Tibial nerve (tissue), 4 donors: ENCODE results near the gene LSM12. TPM values are rescaled to one million over a fixed set of nuclear protein-coding genes. Genes with fewer than 3 reads are reported as not detected.

Experiments
- DNase-seq, 2 donors: peaks; one replicate each; pipeline ENCODE4 v3.0.0-alpha.2; 2019; ENCODE audit warnings: low spot score in 2 of 2
- H3K27ac ChIP-seq, 4 donors: fragments of 200-600 bp; sonication (generic) in 3 of 4; one replicate each; pipeline ENCODE4 v1.5.1; 2017 to 2019; ENCODE audit warnings: mild to moderate bottlenecking in 1 of 4
- H3K27me3 ChIP-seq, 2 donors: fragments of 200-600 bp; sonication (generic) in 1 of 2; one replicate each; pipeline versions ENCODE4 v1.5.1 to v1.6.0; 2017 to 2019
- H3K36me3 ChIP-seq, 3 donors: fragments of 200-600 bp; sonication (generic); one replicate each; pipeline ENCODE4 v1.5.1; 2018 to 2019
- H3K4me1 ChIP-seq, 4 donors: fragments of 200-600 bp; sonication (generic) in 3 of 4; one replicate each; pipeline ENCODE4 v1.5.1; 2017 to 2019
- H3K4me3 ChIP-seq, 4 donors: fragments of 200-600 bp; sonication (generic) in 3 of 4; one replicate each; pipeline ENCODE4 v1.5.1; 2017 to 2019; ENCODE audit warnings: mild to moderate bottlenecking in 1 of 4, moderate library complexity in 1 of 4
- H3K9me3 ChIP-seq, 4 donors: fragments of 200-600 bp; sonication (generic) in 3 of 4; one replicate each; pipeline ENCODE4 v1.5.1; 2017 to 2019
- CTCF ChIP-seq, 5 experiments: fragments of 200-600 bp in 3 of 5; fragments of 450-650 bp in 2 of 5; sonication (generic) in 3 of 5; IDR thresholded peaks; one replicate each; pipeline ENCODE4 v1.5.1; 2016 to 2019; ENCODE audit warnings: antibody characterized with exemption in 5 of 5, mild to moderate bottlenecking in 3 of 5, moderate library complexity in 2 of 5
- EP300 ChIP-seq, 2 donors: sonication (generic); formaldehyde crosslinking; IDR thresholded peaks; one replicate each; pipeline ENCODE4 v1.6.1; 2017; ENCODE audit warnings: antibody characterized with exemption in 2 of 2, mild to moderate bottlenecking in 1 of 2
- POLR2A ChIP-seq, 2 donors: fragments of 450-650 bp; IDR thresholded peaks; one replicate each; pipeline ENCODE4 v1.6.1; 2017; ENCODE audit warnings: antibody characterized with exemption in 2 of 2, mild to moderate bottlenecking in 2 of 2, moderate library complexity in 2 of 2
- WGBS, 2 donors: methylation state at CpG; one replicate each; pipeline ENCODE4 v1.1.5; 2018; 5-methylcytosine and 5-hydroxymethylcytosine counted together
- total RNA-seq, 4 donors: library from RNA; depleted of rRNA; stranded (reverse); fragments of >200 nt; gene quantifications; one replicate each; pipeline ENCODE4 v1.1.0, GENCODE V29; 2016

The LSM12 gene
- total RNA-seq, 4 donors from 2014 or later, result 18.2 to 37.2 (median 23.9) TPM

DNA sequence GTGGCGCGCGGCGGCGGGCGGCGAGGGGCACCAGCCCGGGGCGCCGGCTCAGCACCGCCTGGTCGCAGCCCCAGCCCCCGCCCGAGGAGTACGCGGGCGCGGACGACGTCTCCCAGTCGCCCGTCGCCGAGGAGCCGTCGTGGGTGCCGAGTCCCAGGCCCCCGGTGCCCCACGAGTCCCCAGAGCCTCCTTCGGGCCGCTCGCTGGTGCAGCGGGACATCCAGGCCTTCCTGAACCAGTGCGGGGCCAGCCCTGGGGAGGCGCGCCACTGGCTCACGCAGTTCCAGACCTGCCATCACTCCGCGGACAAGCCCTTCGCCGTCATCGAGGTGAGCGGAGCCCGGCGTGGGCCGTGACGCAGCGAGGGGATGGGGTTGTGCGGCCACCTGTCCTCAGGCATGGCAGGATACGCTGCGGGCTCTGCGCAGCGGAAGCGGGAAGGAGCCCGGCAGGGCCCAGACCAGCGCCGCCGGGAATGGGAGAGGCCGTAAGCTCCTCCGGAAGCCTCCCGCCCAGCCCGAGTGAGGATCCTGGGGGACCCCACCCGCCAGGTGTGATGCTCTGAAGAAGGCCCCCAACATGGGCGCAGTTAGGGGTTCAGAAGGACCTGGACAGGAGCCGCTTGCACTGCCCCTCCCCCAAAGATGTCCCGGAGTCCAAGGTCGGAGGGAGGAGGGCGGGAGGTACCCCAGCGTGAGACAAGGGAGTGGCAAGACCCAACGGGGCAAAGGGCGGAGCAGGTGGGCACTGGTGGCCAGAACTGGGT is 61.5 kb downstream of the LSM12 start:
- Histone ChIP-seq H3K4me1 (peaks cover 0 to 42% (median 31%) of the 10 kb centered on the region in 4 donors), H3K4me3 (peak overlapping the region in 3 of 4 donors; percentile 4 to 62 (median 57)), H3K9me3 (no peaks in the 10 kb centered on the region), H3K36me3 (peaks cover 0 to 9% (median 0%) of the 10 kb centered on the region in 3 donors), H3K27ac (peak overlapping the region in 2 of 4 donors; percentile 61 to 69), H3K27me3 (peaks cover 3 to 67% of the 10 kb centered on the region in 2 donors)
- DNase-seq, result no peak
- no peak for TF ChIP-seq EP300 (IDR thresholded peaks at IDR 0.05)
- no peak for TF ChIP-seq POLR2A (IDR thresholded peaks at IDR 0.05)
- no peak for TF ChIP-seq CTCF (IDR thresholded peaks at IDR 0.05)
- WGBS, 2 donors, result 4 to 5% methylated on average over 18 to 59 of the region's 71 CpGs

DNA sequence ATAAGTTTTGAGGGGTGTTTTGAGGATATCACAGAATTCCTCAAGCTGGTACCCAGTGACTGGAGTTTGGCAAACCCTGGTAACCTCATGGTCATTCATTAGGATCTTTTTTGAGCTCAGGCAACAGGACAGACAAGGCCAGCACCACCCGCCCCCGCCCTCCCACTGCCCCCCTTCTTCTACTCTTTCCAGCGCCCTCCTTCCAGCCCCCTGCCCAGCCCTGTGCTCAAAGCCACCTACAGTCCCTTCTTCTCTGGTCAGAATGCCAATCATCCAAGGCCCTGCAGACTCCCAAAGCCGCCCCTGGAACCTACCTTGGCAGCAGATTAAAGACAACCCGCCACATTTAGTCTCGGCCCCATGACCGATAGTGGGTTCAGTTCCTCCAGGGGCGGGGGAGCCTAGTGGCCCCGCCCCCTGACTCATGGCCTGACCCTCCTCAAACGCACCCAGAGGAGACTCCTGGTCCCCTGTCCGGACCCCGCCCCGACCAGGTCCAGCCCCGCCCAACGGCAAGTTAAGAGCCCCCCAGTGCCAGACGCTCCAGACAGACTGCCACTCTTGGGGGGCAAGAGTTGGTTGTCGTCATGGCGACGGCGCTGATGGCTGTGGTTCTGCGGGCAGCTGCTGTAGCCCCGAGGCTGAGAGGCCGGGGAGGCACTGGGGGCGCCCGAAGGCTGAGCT is 62.3 kb downstream of the LSM12 start, which contains the start of gene NAGS:
Gene NAGS, plus strand, starts transcription at position 546 of the 684 bp plus-strand sequence. Its CDS starts 42 bp downstream, at position 588.
- DNase-seq, result no peak
- no peaks in the 10 kb centered on the region for H3K9me3 ChIP-seq
- peak within 1 kb of the TSS in 3 of 4 donors; percentile 4 to 62 (median 57) for H3K4me3 ChIP-seq
- peaks cover 0 to 42% (median 31%) of the 10 kb centered on the region in 4 donors for H3K4me1 ChIP-seq
- peak within 1 kb of the TSS in 2 of 4 donors; percentile 61 to 69 for H3K27ac ChIP-seq
- TF ChIP-seq EP300 (IDR thresholded peaks at IDR 0.05) (no peak), POLR2A (IDR thresholded peaks at IDR 0.05) (no peak), CTCF (IDR thresholded peaks at IDR 0.05) (no peak)
- WGBS, 2 donors, result 9 to 15% methylated on average over 18 to 25 of the region's 25 CpGs
- H3K27me3 ChIP-seq, result peaks cover 3 to 67% of the 10 kb centered on the region in 2 donors
- peaks cover 0 to 3% (median 0%) of the 10 kb centered on the region in 3 donors for H3K36me3 ChIP-seq

- H3K27me3 ChIP-seq, result peaks cover 3 to 60% of the 10 kb centered on the region in 2 donors
- no peak for DNase-seq
These were observed 64.2 kb downstream of the LSM12 start for GRCh38 chr17:44002141-44002848.

GRCh38 chr17:44001461-44001920 is 65.0 kb downstream of the LSM12 start:
- peaks cover 3 to 55% of the 10 kb centered on the region in 2 donors for H3K27me3 ChIP-seq
- peaks cover 0 to 24% (median 15%) of the 10 kb centered on the region in 4 donors for H3K4me1 ChIP-seq
- whole genome bisulfite sequencing, 2 donors, result 80 to 84% methylated on average over 2 of the region's 2 CpGs
- H3K9me3 ChIP-seq, result no peaks in the 10 kb centered on the region
- no peak overlapping the region for H3K4me3 ChIP-seq
- no peak for DNase-seq
- H3K27ac ChIP-seq, result no peak overlapping the region
- no peaks in the 10 kb centered on the region for H3K36me3 ChIP-seq
- no peak for TF ChIP-seq EP300 (IDR thresholded peaks at IDR 0.05)
- TF ChIP-seq CTCF (IDR thresholded peaks at IDR 0.05), result no peak
- no peak for TF ChIP-seq POLR2A (IDR thresholded peaks at IDR 0.05)

More at GRCh38 chr17:44002141-44002848, 64.2 kb downstream of the LSM12 start:
- Histone ChIP-seq H3K4me3 (no peak overlapping the region), H3K4me1 (peaks cover 0 to 31% (median 20%) of the 10 kb centered on the region in 4 donors), H3K9me3 (no peaks in the 10 kb centered on the region), H3K36me3 (no peaks in the 10 kb centered on the region), H3K27ac (no peak overlapping the region)
- TF ChIP-seq CTCF (IDR thresholded peaks at IDR 0.05), result no peak
- TF ChIP-seq EP300 (IDR thresholded peaks at IDR 0.05), result peak in 1 of 2 donors; percentile 13
- TF ChIP-seq POLR2A (IDR thresholded peaks at IDR 0.05), result no peak
- WGBS, 2 donors, result 56 to 63% methylated on average over 9 of the region's 9 CpGs
